ENCODE measurements around the gene LAMB4.

Gene LAMB4

DNA sequence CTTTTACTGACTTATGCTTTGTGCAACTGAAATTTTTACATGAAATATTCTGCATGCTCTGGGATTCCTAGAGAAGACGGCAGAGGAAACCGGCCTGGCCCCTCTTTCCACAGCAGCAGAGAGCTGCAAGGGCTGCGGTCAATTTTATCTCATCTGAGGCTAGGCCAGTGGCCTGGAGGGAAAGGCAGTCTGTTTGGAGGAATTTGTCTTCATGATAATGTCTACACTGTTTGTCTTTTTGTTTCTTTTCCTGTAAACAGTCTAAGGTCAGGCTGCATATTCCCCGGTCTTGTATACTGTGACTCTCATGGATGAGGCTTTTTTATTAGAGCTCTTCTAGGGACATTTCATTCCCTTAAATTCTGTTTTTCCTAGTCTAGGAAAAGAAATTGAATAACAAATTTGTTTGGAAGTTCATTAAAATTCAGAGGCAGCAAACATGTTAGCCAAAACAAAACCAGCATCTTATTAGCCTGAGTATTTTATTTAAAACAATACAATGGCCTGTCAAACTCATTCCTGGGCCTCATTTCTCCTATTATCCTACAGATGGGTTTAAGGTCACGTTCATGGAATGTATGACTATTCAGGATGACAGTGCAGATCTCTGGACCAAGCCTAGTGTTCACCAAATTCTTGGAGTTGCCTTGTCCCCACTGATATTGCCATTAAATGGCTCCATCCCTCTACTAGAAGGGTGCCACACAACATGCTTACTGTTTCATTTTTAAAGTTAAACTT, 26.4 kb downstream of the LAMB4 start:
- no peaks in the 10 kb centered on the region for H3F3A ChIP-seq (ENCODE audit: insufficient read depth, low read length)
- H3K79me2 ChIP-seq (ENCODE audit: low read length), result no peaks in the 10 kb centered on the region
- H2AFZ ChIP-seq (ENCODE audit: low read length), result no peak overlapping the region
- H3K9ac ChIP-seq (ENCODE audit: low read length), result no peak overlapping the region
- DNase-seq, result no peak
- no peaks in the 10 kb centered on the region for H3K9me2 ChIP-seq (replicated peaks; ENCODE audit: insufficient read depth, low read length)
- H3K4me2 ChIP-seq (ENCODE audit: low read depth, low read length), result no peak overlapping the region
- no peaks in the 10 kb centered on the region for H3K9me3 ChIP-seq (replicated peaks; ENCODE audit: insufficient read depth, low read length)
- no peaks in the 10 kb centered on the region for H3K36me3 ChIP-seq (replicated peaks; ENCODE audit: insufficient read depth, low read length)
- no peaks in the 10 kb centered on the region for H3K4me1 ChIP-seq (ENCODE audit: low read length)
- H4K20me1 ChIP-seq (ENCODE audit: insufficient read depth, low read length), result no peaks in the 10 kb centered on the region
- H3K27ac ChIP-seq (ENCODE audit: low read length), result no peak overlapping the region
- H3K4me3 ChIP-seq (ENCODE audit: low read length), result no peak overlapping the region
- TF ChIP-seq, protein P1, sequence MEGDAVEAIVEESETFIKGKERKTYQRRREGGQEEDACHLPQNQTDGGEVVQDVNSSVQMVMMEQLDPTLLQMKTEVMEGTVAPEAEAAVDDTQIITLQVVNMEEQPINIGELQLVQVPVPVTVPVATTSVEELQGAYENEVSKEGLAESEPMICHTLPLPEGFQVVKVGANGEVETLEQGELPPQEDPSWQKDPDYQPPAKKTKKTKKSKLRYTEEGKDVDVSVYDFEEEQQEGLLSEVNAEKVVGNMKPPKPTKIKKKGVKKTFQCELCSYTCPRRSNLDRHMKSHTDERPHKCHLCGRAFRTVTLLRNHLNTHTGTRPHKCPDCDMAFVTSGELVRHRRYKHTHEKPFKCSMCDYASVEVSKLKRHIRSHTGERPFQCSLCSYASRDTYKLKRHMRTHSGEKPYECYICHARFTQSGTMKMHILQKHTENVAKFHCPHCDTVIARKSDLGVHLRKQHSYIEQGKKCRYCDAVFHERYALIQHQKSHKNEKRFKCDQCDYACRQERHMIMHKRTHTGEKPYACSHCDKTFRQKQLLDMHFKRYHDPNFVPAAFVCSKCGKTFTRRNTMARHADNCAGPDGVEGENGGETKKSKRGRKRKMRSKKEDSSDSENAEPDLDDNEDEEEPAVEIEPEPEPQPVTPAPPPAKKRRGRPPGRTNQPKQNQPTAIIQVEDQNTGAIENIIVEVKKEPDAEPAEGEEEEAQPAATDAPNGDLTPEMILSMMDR (IDR thresholded peaks at IDR 0.05; ENCODE audit: low read length), result no peak
- TF ChIP-seq EZH2phosphoT487 (IDR thresholded peaks at IDR 0.05; ENCODE audit: low read length) (no peak), EZH2 (optimal IDR thresholded peaks at IDR 0.05; ENCODE audit: low read depth, low read length) (no peak)
- H3K27me3 ChIP-seq (replicated peaks; ENCODE audit: insufficient read depth, low read length), result no peaks in the 10 kb centered on the region

DNA sequence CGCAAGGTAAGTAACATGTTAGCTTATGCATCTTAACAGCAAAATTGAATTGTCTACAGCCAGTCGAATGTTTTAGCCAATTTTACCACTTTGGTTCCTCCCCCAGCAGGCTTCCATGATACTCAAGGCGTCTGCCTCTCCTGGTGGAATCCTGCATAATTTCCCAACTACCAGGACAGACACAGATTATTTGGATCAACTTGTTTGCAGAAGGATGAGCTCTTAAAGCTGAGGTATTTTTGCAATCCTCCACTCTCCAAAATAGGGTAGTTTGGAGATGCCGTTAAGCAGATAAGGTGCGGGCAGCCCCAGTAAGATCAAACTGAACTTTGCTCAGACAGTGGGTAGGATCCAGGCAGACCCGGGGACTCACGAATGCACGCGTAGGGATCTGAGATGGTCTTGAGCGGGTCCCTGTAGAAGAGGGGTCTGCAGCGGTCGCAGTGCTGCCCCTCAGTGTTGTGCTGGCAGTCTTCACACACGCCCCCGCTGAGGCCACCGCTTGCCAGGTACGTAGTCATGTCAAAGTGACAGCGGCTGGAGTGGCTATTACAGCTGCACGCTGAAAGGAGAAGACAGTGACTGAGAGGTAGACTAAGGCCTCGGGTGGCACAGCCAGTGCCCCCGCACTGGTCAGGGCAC, 27.4 kb downstream of the LAMB4 start:
- H3K27me3 ChIP-seq (replicated peaks; ENCODE audit: insufficient read depth, low read length), result no peaks in the 10 kb centered on the region
- no peaks in the 10 kb centered on the region for H3K9me3 ChIP-seq (replicated peaks; ENCODE audit: insufficient read depth, low read length)
- H3K27ac ChIP-seq (ENCODE audit: low read length), result no peak overlapping the region
- no peaks in the 10 kb centered on the region for H3K4me1 ChIP-seq (ENCODE audit: low read length)
- TF ChIP-seq EZH2phosphoT487 (IDR thresholded peaks at IDR 0.05; ENCODE audit: low read length) (no peak), EZH2 (optimal IDR thresholded peaks at IDR 0.05; ENCODE audit: low read depth, low read length) (no peak)
- TF ChIP-seq, protein P1 (IDR thresholded peaks at IDR 0.05; ENCODE audit: low read length), result no peak
- H3K9ac ChIP-seq (ENCODE audit: low read length), result no peak overlapping the region
- no peaks in the 10 kb centered on the region for H3F3A ChIP-seq (ENCODE audit: insufficient read depth, low read length)
- no peak overlapping the region for H3K4me2 ChIP-seq (ENCODE audit: low read depth, low read length)
- H3K79me2 ChIP-seq (ENCODE audit: low read length), result no peaks in the 10 kb centered on the region
- no peak overlapping the region for H2AFZ ChIP-seq (ENCODE audit: low read length)
- DNase-seq, result no peak
- no peaks in the 10 kb centered on the region for H3K36me3 ChIP-seq (replicated peaks; ENCODE audit: insufficient read depth, low read length)
- no peaks in the 10 kb centered on the region for H4K20me1 ChIP-seq (ENCODE audit: insufficient read depth, low read length)
- H3K4me3 ChIP-seq (ENCODE audit: low read length), result no peak overlapping the region
- no peaks in the 10 kb centered on the region for H3K9me2 ChIP-seq (replicated peaks; ENCODE audit: insufficient read depth, low read length)

DNA sequence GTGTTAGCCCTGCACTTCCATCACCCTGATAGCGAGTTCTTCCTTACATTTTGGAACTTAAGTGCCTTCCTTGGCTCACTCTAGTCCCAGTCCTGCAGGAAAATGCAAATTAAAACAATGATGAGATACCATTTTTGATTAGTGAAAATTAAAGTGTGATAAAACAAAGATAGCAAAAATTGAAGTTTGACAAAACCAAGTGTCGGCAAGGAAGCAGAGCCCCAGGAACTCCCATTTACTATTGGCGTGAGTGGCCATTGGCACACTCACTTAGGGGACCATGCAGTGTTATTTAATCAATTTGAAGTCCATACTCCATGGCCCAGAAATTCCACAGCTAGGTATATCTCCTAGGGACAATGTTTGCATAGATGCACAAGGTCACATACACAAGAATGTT, 28.4 kb downstream of the LAMB4 start:
- Histone ChIP-seq H3K9ac (ENCODE audit: low read length) (no peak overlapping the region), H3K4me1 (ENCODE audit: low read length) (no peaks in the 10 kb centered on the region), H3K27ac (ENCODE audit: low read length) (no peak overlapping the region), H3K4me3 (ENCODE audit: low read length) (no peak overlapping the region), H4K20me1 (ENCODE audit: insufficient read depth, low read length) (no peaks in the 10 kb centered on the region), H3K9me2 (replicated peaks; ENCODE audit: insufficient read depth, low read length) (no peaks in the 10 kb centered on the region), H2AFZ (ENCODE audit: low read length) (no peak overlapping the region), H3F3A (ENCODE audit: insufficient read depth, low read length) (no peaks in the 10 kb centered on the region), H3K27me3 (replicated peaks; ENCODE audit: insufficient read depth, low read length) (no peaks in the 10 kb centered on the region), H3K4me2 (ENCODE audit: low read depth, low read length) (no peak overlapping the region), H3K9me3 (replicated peaks; ENCODE audit: insufficient read depth, low read length) (no peaks in the 10 kb centered on the region), H3K36me3 (replicated peaks; ENCODE audit: insufficient read depth, low read length) (no peaks in the 10 kb centered on the region), H3K79me2 (ENCODE audit: low read length) (no peaks in the 10 kb centered on the region)
- no peak for TF ChIP-seq EZH2 (optimal IDR thresholded peaks at IDR 0.05; ENCODE audit: low read depth, low read length)
- TF ChIP-seq, protein P1 (IDR thresholded peaks at IDR 0.05; ENCODE audit: low read length), result no peak
- TF ChIP-seq EZH2phosphoT487 (IDR thresholded peaks at IDR 0.05; ENCODE audit: low read length), result no peak
- DNase-seq, result no peak
